GM12878 (cell line): ENCODE results near the gene THBS3. TPM values are rescaled to one million over a fixed set of nuclear protein-coding genes. Genes with fewer than 3 reads are reported as not detected.

Experiments
- BCL3 ChIP-seq: IDR thresholded peaks from 2 replicates; pipeline ENCODE4 v1.6.1; 2011; ENCODE audit warnings: borderline replicate concordance, low read depth, mild to moderate bottlenecking, moderate library complexity, low read length; ENCODE audit not compliant: insufficient read depth, poor library complexity, severe bottlenecking
- CUX1 ChIP-seq: IDR thresholded peaks from 2 replicates; pipeline ENCODE4 v1.6.1; 2012; ENCODE audit warnings: improper control_type of control experiment, low read depth, low read length; ENCODE audit not compliant: insufficient replicate concordance
- IKZF2 ChIP-seq, 2 experiments: fragments of 450-650 bp; IDR thresholded peaks; 2 replicates each; pipeline ENCODE4 v1.6.1; 2017; ENCODE audit warnings: mild to moderate bottlenecking in 2 of 2, moderate library complexity in 2 of 2
- IRF3 ChIP-seq: fragments of 450-650 bp; IDR thresholded peaks from 2 replicates; pipeline ENCODE4 v1.6.1; 2014; ENCODE audit warnings: mild to moderate bottlenecking
- RAD51 ChIP-seq: fragments of 450-650 bp; IDR thresholded peaks from 2 replicates; pipeline ENCODE4 v1.6.1; 2016; ENCODE audit warnings: moderate library complexity, mild to moderate bottlenecking, inconsistent platforms
- SIN3A ChIP-seq: IDR thresholded peaks from 2 replicates; pipeline ENCODE4 v1.6.1; 2012; ENCODE audit warnings: low read depth, low read length, improper control_type of control experiment
- SREBF1 ChIP-seq: IDR thresholded peaks from 2 replicates; pipeline ENCODE4 v1.6.1; 2012; ENCODE audit warnings: mild to moderate bottlenecking, low read length
- TCF12 ChIP-seq: IDR thresholded peaks from 2 replicates; pipeline ENCODE4 v1.6.1; 2011; ENCODE audit warnings: low read depth, mild to moderate bottlenecking, low read length
- ZBTB11 ChIP-seq: fragments of 450-650 bp; formaldehyde crosslinking; IDR thresholded peaks from 2 replicates; pipeline ENCODE4 v1.5.0; 2022; ENCODE audit warnings: mild to moderate bottlenecking, missing genetic modification characterization
- ZBTB4 ChIP-seq: fragments of 450-650 bp; formaldehyde crosslinking; IDR thresholded peaks from 2 replicates; pipeline ENCODE4 v1.4.0; 2022; ENCODE audit warnings: mild to moderate bottlenecking, moderate library complexity
- ZSCAN29 ChIP-seq: fragments of 450-650 bp; IDR thresholded peaks from 2 replicates; pipeline ENCODE4 v1.6.1; 2017; ENCODE audit warnings: mild to moderate bottlenecking, moderate library complexity
- polyA plus RNA-seq, 11 experiments: library from polyadenylated mRNA; depleted of rRNA in 4 of 11; unstranded in 6 of 11; stranded (reverse) in 5 of 11; fragments of >200 nt; fragmentation: Nextera tagmentation in 4 of 11; fragmentation: Illumina TruSeq in 1 of 11; extraction: Ambion mirVana in 4 of 11; extraction: Trizol in 1 of 11; gene quantifications; 1 replicate in 1 of 11; 2 replicates in 10 of 11; pipeline versions ENCODE4 v1.2.1 to v1.2.3, GENCODE V29; 2011 to 2016; ENCODE audit warnings: inconsistent platforms in 2 of 11, missing spikeins in 2 of 11, low read depth in 1 of 11
- total RNA-seq, 4 experiments: library from RNA; depleted of rRNA in 3 of 4; stranded (reverse); fragments of >200 nt in 3 of 4; fragmentation: Illumina TruSeq in 1 of 4; extraction: Trizol in 1 of 4; gene quantifications; 2 replicates each; pipeline versions ENCODE4 v1.2.1 to v1.2.3, GENCODE V29; 2013 to 2021

Gene THBS3
- total and polyA plus RNA-seq, 10 of the 15 experiments (the other 5 are each of a cell fraction or from before 2014, with no cell fraction given) = 0.66 to 3.6 (median 2.0) TPM

- TF ChIP-seq CUX1 (no peak), ZSCAN29 (no peak), IRF3 (no peak), ZBTB11 (CRISPR knock-in tag) (no peak), BCL3 (no peak), TCF12 (no peak), IKZF2 (IDR thresholded peaks at IDR 0.05) (no peak), ZBTB4 (CRISPR knock-in tag) (no peak), SREBF1 (no peak), SIN3A (no peak), RAD51 (no peak)
Observed at GRCh38 chr1:155205035-155205434, 2.7 kb downstream of the THBS3 start (continued).
